ENCODE measurements around the gene CABP7. TPM values are rescaled to one million over a fixed set of nuclear protein-coding genes. Genes with fewer than 3 reads are reported as not detected.

The CABP7 gene
- total and polyA plus RNA-seq, 2 of the 8 experiments (the other 6 are each of a cell fraction or from before 2014, with no cell fraction given) = 0.20 to 0.36 TPM

- TF ChIP-seq EGR1 (IDR thresholded peaks at IDR 0.05; ENCODE audit: borderline replicate concordance, low read depth, low read length) (no peak), CTBP2 (IDR thresholded peaks at IDR 0.05; ENCODE audit: borderline replicate concordance, insufficient read depth, insufficient read length, low read length) (no peak), TEAD4 (IDR thresholded peaks at IDR 0.05; ENCODE audit: low read depth, low read length) (no peak), SP2 (IDR thresholded peaks at IDR 0.05; ENCODE audit: low read length) (no peak), SAP30 (IDR thresholded peaks at IDR 0.05; ENCODE audit: insufficient read depth, insufficient replicate concordance, low read length) (no peak), TCF12 (IDR thresholded peaks at IDR 0.05; ENCODE audit: low read depth, low read length) (no peak)
These were observed 46.3 kb downstream of the CABP7 start (continued) for GRCh38 chr22:29765905-29766631.

All from H1 (cell line).